Epithelial cell of proximal tubule (primary cell): Measurements from ENCODE around the gene TTLL12. TPM values are rescaled to one million over a fixed set of nuclear protein-coding genes. Genes with fewer than 3 reads are reported as not detected.
A peak's percentile ranks its signal among the peaks of the same experiment; 100 is the strongest.
"Not testable (repeated sequence)": the region's sequence is repeated elsewhere in the genome, so short reads cannot be mapped to it uniquely, and the experiment has no call there.

Experiments
- DNase-seq: peaks from one replicate; pipeline ENCODE4 v3.0.0-alpha.2; 2011; ENCODE audit warnings: low read depth
- H3K4me3 ChIP-seq: 2 replicates; pipeline ENCODE4 v1.5.1; 2011; ENCODE audit warnings: low read depth, mild to moderate bottlenecking, low read length
- CTCF ChIP-seq: conservative IDR thresholded peaks from 2 replicates; pipeline ENCODE4 v1.5.1; 2012; ENCODE audit warnings: low read depth, mild to moderate bottlenecking, low read length
- total RNA-seq: library from RNA; depleted of rRNA; stranded (reverse); fragments of >200 nt; gene quantifications from 2 replicates; pipeline ENCODE4 v1.2.3, GENCODE V29; 2015

TTLL12 gene
- total RNA-seq, 1 donor from 2014 or later, result 91.8 TPM

GRCh38 chr22:43150731-43151206, 36.2 kb downstream of the TTLL12 start:
- no peak for DNase-seq
- no peak for TF ChIP-seq CTCF
- peak overlapping the region; percentile 65 for H3K4me3 ChIP-seq

- DNase-seq, result no peak
- no peak for TF ChIP-seq CTCF
- no peak overlapping the region for H3K4me3 ChIP-seq
Measured at GRCh38 chr22:43148581-43148980, 38.4 kb downstream of the TTLL12 start.

- TF ChIP-seq CTCF, result no peak
Measured at GRCh38 chr22:43147821-43148220, 39.1 kb downstream of the TTLL12 start.

GRCh38 chr22:43146332-43146731, 40.6 kb downstream of the TTLL12 start:
- not testable (repeated sequence) for H3K4me3 ChIP-seq, DNase-seq

More at GRCh38 chr22:43147821-43148220, 39.1 kb downstream of the TTLL12 start:
- no peak for DNase-seq
- H3K4me3 ChIP-seq, result no peak overlapping the region

- not testable (repeated sequence) for DNase-seq, H3K4me3 ChIP-seq
Measured at GRCh38 chr22:43145371-43145770, 41.6 kb downstream of the TTLL12 start.

- DNase-seq, result no peak
- TF ChIP-seq CTCF, result no peak
Measured at GRCh38 chr22:43144949-43145348, 42.0 kb downstream of the TTLL12 start.

GRCh38 chr22:43142880-43143562, 43.9 kb downstream of the TTLL12 start, which contains the start of gene MCAT:
TSS of gene MCAT (minus strand) at chr22:43143398. CDS start at chr22:43143348, 50 bp downstream.
- no peak for TF ChIP-seq CTCF
- peak within 1 kb of the TSS; percentile 97 for H3K4me3 ChIP-seq
- DNase-seq, result no peak

More at GRCh38 chr22:43144949-43145348, 42.0 kb downstream of the TTLL12 start:
- H3K4me3 ChIP-seq, result no peak overlapping the region

GRCh38 chr22:43136801-43137200, 50.1 kb downstream of the TTLL12 start:
- no peak for DNase-seq
- TF ChIP-seq CTCF, result no peak
- no peak overlapping the region for H3K4me3 ChIP-seq
